HG03280 (cell line): ENCODE results near the gene OR6P1.

Source experiments
- ATAC-seq: cut with Tn5 transposase; IDR thresholded peaks from one replicate; pipeline ENCODE4 v1.9.1; 2021; ENCODE audit warnings: mild to moderate bottlenecking, moderate library complexity; ENCODE audit not compliant: unreplicated experiment

Gene OR6P1

DNA sequence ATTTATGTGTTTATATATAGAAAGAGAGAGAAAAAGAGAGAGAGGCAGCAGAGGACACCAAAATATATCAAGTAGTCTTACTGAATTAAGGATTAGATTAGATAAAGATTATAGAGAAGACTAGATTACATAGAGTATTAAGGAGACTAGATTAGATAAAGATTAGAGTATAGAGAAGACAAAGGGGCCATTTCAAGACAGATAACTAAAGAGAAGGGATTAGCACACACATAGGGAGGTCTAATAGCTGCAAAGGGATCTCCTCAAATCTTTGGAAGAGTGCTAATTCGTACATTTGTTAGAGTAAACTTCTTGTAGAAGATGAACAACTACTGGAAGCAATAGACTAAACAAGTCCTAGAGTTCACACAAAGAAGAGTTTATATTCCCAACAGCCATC is 50.4 kb downstream of the OR6P1 start:
- ATAC-seq = no peak

DNA sequence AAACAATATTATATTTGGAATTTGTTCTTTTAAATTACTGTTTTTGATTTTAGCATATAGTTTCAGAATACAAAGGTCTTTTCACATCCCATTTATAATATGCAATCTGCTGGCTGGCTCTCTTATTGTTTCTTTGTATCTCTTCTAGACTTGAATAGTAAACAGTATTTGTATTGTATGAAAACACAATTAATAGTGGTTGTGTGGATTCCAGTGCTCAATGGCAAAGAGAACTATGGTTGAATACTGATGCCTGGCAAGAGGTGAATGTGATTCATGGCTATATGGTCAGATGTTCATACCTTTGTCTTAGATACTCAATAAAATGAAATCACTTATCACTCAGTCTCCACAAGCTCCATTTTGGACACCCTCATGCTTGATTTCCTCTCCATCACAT is 53.4 kb downstream of the OR6P1 start:
- ATAC-seq = no peak
